Activated CD4-positive, alpha-beta T cell treated with anti-CD3 and anti-CD28 coated beads for 48 hours (primary cell): Measurements from ENCODE around the gene GDF10.

ENCODE experiments used
- DNase-seq: peaks from one replicate; pipeline ENCODE4 v3.0.0-alpha.2; 2020

GDF10 gene

GRCh38 chr10:47357131-47357582, 57.2 kb downstream of the GDF10 start:
- DNase-seq: no peak

- no peak for DNase-seq
Measured at GRCh38 chr10:47357911-47358310, 57.9 kb downstream of the GDF10 start.

GRCh38 chr10:47358457-47358856, 58.5 kb downstream of the GDF10 start:
- no peak for DNase-seq

GRCh38 chr10:47359101-47359500, 59.1 kb downstream of the GDF10 start:
- DNase-seq: no peak

- no peak for DNase-seq
Measured at GRCh38 chr10:47359626-47360418, 59.8 kb downstream of the GDF10 start.

- DNase-seq: no peak
Measured at GRCh38 chr10:47360419-47361040, 60.5 kb downstream of the GDF10 start.

GRCh38 chr10:47361293-47361692, 61.3 kb downstream of the GDF10 start:
- DNase-seq: peak; percentile 63

- no peak for DNase-seq
Measured at GRCh38 chr10:47362199-47362598, 62.2 kb downstream of the GDF10 start.
